Muscle of arm (tissue), 12 donors: Measurements from ENCODE around the gene NBR1. TPM values are rescaled to one million over a fixed set of nuclear protein-coding genes. Genes with fewer than 3 reads are reported as not detected.
"Not testable (repeated sequence)": the region's sequence is repeated elsewhere in the genome, so short reads cannot be mapped to it uniquely, and the experiment has no call there.

ENCODE experiments used
- DNase-seq: peaks from one replicate; pipeline ENCODE4 v3.0.0-alpha.2; 2013
- polyA plus RNA-seq, 12 donors: library from polyadenylated mRNA; unstranded; fragments of 120-200 nt; gene quantifications; one replicate each; pipeline ENCODE4 v1.2.1, GENCODE V29; 2013; ENCODE audit not compliant: insufficient read length in 12 of 12

Gene NBR1
- polyA plus RNA-seq, 12 donors = 55.6 to 88.0 (median 68.2) TPM; not detected in 1

GRCh38 chr17:43212641-43213490 lies 41.9 kb downstream of the NBR1 start:
- DNase-seq = peak; percentile 19

- DNase-seq = no peak
Measured at GRCh38 chr17:43213545-43213944, 42.5 kb downstream of the NBR1 start.

- no peak for DNase-seq
Measured at GRCh38 chr17:43215341-43215740, 44.3 kb downstream of the NBR1 start.

- DNase-seq = no peak
Measured at GRCh38 chr17:43216369-43216761, 45.4 kb downstream of the NBR1 start.

- DNase-seq = no peak
Measured at GRCh38 chr17:43216762-43217613, 46.0 kb downstream of the NBR1 start.

- DNase-seq = no peak
Measured at GRCh38 chr17:43217614-43218087, 46.6 kb downstream of the NBR1 start.

- no peak for DNase-seq
Measured at GRCh38 chr17:43219001-43219400, 48.0 kb downstream of the NBR1 start.

- no peak for DNase-seq
Measured at GRCh38 chr17:43219746-43220380, 48.8 kb downstream of the NBR1 start.

- no peak for DNase-seq
Measured at GRCh38 chr17:43220511-43221125, 49.6 kb downstream of the NBR1 start.

GRCh38 chr17:43224146-43224705 lies 53.2 kb downstream of the NBR1 start:
- DNase-seq = no peak

- DNase-seq = no peak
Measured at GRCh38 chr17:43226393-43226792, 55.4 kb downstream of the NBR1 start.

GRCh38 chr17:43228020-43228782 lies 57.2 kb downstream of the NBR1 start, which contains the start of gene CCDC200:
CCDC200 (minus strand) TSS chr17:43228623; CDS start chr17:43228554, 69 bp downstream.
- not testable (repeated sequence) for DNase-seq

GRCh38 chr17:43231205-43232020 lies 60.4 kb downstream of the NBR1 start:
- DNase-seq = not testable (repeated sequence)

- DNase-seq = not testable (repeated sequence)
Measured at GRCh38 chr17:43232021-43232699, 61.1 kb downstream of the NBR1 start.

- not testable (repeated sequence) for DNase-seq
Measured at GRCh38 chr17:43233263-43233662, 62.2 kb downstream of the NBR1 start.

GRCh38 chr17:43233877-43234276 lies 62.9 kb downstream of the NBR1 start, which contains the start of gene RNU2-1:
RNU2-1 (minus strand) TSS chr17:43233977.
- DNase-seq = not testable (repeated sequence)

GRCh38 chr17:43239597-43239996 lies 68.6 kb downstream of the NBR1 start:
- not testable (repeated sequence) for DNase-seq

GRCh38 chr17:43240596-43241352 lies 69.8 kb downstream of the NBR1 start:
- DNase-seq = not testable (repeated sequence)
